GM19452 (cell line): Measurements from ENCODE around the gene SLC25A53.

Experiments
- ATAC-seq: cut with Tn5 transposase; IDR thresholded peaks from one replicate; pipeline ENCODE4 v1.9.1; 2021; ENCODE audit not compliant: unreplicated experiment

Gene SLC25A53

GRCh38 chrX:104156630-104157529, at the start of gene SLC25A53:
Gene SLC25A53, minus strand, starts transcription at chrX:104157009. Its CDS starts 51,752 bp downstream, at chrX:104105257.
- ATAC-seq, result peak; percentile 92

GRCh38 chrX:104205548-104205947, 48.7 kb upstream of the SLC25A53 start:
- no peak for ATAC-seq

DNA sequence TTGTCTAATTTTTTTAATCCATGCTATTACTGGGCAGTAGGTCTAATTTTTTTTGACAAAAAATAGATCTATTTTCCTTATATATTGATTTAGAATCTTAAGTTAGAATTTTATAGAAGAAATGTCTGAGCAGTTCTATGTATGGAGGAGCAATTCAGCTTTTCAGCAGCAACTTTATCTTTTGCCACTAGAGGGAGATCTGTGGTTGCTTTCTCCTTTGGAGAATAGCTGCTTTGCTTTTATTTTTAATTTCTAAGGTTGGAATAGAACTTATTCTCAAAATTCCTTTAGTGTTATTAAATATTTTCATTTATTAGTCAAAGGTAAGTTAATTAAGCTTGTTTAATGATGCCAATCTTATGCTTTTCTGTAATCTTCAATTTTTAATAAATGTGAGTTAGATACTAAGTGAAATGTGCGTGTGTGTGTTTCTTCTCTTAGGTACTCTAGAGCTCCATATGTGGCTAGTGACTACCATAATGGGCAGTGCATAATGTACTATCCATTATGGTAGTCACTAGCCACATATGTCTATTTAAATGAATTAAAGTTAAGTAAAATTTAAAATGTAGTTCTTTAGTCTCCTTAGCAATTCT, 38.8 kb upstream of the SLC25A53 start:
- peak; percentile 69 for ATAC-seq

GRCh38 chrX:104195013-104195412, 38.2 kb upstream of the SLC25A53 start:
- no peak for ATAC-seq

GRCh38 chrX:104193485-104193884, 36.7 kb upstream of the SLC25A53 start:
- no peak for ATAC-seq

GRCh38 chrX:104189837-104190236, 33.0 kb upstream of the SLC25A53 start:
- no peak for ATAC-seq

- no peak for ATAC-seq
Observed at GRCh38 chrX:104187931-104188330, 31.1 kb upstream of the SLC25A53 start.

GRCh38 chrX:104183685-104184084, 26.9 kb upstream of the SLC25A53 start:
- ATAC-seq, result no peak

DNA sequence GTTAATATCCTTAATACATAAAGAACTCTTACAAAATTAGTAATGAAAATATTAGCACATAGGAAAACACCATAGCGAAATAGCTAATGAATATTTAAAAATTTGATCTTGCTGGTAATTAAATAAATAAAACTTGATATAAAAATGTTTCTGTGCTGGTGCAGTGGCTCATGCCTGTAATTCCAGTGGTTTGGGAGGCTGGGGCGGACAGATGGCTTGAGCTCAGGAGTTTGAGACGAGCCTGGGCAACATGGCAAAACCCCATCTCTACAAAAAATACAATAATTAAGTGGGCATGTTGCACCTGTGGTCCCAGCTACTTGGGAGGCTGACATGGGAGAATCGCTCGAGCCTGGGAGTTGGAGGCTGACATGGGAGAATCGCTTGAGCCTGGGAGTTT, 17.0 kb upstream of the SLC25A53 start:
- ATAC-seq, result no peak

DNA sequence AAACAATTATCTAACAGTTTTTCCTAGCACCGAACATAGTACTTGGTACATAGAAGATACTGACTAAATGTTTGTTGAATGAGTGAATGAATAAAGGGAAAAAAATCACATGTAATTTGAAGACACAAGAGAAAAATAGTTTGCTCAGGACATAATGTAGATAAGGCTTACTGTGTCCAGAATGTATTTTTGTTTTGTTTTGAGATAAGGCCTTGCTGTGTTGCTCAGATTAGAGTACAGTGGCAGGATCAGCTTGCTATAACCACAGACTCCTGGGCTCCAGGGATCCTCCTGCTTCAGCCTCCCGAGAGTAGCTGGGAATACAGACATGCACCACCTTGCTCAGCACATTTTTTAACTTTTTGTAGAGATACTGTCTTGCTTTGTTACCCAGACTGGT, 16.0 kb upstream of the SLC25A53 start:
- no peak for ATAC-seq

- ATAC-seq, result no peak
Observed at GRCh38 chrX:104172121-104172520, 15.3 kb upstream of the SLC25A53 start.

DNA sequence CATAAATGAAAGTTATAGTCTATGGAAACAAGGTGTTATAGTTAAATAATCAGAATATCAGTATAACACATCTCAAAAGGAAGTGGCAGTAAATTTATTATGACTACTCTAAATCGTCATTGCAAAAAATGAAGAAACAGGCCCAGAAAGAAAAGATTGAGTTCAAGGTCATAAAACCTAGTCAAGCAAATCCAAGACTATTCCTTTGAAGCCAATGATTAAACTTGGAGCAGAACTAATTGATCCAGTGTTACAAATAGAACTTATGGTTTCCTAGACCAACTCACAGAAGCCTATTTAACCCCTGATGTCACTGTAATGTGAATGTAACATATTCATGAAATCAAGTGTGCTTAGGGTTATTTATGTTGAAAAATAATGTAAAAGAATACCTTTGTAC, 11.3 kb upstream of the SLC25A53 start:
- no peak for ATAC-seq

DNA sequence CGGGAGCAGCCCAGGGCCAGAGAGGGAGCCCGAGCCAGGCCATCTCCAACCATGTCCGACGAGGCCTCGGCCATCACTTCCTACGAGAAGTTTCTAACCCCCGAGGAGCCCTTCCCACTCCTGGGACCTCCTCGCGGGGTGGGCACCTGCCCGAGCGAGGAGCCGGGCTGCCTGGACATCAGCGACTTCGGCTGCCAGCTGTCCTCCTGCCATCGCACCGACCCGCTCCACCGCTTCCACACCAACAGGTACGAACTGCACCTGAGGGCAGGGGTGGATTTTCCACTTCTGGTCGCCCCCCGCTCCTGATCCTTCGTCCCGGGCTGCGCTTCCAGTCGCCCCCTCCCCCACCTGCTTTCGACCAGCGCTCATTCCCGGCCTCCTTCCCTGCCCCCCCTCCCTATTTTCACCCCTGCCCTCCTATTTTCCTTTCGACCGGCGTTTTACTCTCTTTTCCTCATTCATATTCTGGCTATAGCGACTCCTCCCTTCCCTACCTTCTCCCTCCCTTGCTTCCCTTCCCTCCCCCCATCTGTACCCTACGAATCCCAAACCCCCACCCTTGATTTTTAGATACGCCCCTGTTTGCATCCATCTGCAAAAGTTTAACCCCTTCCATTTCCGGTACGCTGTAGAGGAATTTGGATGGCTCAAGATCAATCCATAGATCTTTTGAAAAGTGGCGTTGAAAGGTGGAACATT, 10.1 kb upstream of the SLC25A53 start:
- ATAC-seq, result no peak

DNA sequence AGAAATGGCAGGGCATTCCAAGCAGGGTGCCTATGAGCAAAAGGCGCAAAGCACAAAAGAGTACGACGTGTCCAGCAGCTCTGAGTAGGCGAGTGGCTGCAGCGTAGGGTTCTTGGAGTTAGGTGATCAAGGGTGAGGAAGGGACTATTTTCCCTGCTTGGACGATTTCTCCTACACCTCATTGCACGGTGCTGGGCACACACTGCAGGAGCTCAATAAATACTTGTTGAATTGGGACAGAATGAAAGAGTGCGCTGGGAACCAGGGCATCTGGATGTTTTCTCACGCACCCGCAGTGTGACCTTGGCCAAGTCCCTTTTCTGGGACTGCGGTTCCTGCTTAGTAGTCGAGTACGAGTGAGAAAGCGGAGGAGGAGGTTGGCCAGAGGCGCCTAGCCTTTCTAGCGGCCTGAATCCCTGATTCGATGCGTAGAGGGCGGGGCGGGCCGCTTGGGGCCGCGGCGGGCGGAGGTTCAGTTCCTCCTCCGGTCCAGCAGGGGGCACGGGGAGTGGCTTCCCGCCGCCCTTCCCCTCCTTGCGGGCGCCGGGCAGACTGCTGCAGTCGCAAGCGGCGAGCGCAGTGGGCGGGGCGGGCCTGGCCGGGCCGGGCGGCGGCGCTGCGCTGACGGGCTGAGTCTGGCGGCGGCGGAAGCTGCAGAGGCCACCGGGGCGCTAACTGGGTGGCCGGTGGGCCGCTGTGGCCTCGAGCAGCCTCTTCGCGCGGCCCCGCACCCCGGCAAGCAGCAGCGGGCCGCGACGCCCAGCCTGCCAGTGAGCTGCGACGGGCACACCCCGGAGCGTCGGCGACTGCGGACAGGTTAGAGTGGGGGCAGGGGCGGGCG, 9.3 kb upstream of the SLC25A53 start, which contains the start of gene FAM199X:
FAM199X (plus strand) TSS at position 560 of the 841 bp plus-strand sequence. CDS start 333 bp downstream, outside the sequence.
- peak; percentile 95 for ATAC-seq

DNA sequence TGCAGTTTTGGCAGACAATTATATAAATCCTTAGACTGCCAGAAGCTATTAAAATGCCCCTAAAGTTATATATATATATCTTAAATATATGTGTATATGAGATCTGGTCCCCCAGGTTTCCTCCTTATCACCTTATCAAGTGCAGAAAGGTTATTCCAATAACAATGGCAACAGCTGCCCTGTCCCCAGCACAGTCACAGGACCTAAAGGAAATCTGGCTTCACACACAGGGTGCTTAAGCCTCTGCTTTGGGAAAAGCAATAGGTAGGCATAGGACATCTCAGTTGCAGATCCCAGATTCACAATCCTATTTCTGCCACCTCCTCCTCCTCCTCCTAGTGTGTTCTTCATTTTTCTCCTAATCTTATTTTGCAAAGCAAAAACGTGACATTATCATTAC, 5.8 kb downstream of the SLC25A53 start:
- ATAC-seq, result no peak

GRCh38 chrX:104141087-104141760, 15.6 kb downstream of the SLC25A53 start:
- no peak for ATAC-seq

DNA sequence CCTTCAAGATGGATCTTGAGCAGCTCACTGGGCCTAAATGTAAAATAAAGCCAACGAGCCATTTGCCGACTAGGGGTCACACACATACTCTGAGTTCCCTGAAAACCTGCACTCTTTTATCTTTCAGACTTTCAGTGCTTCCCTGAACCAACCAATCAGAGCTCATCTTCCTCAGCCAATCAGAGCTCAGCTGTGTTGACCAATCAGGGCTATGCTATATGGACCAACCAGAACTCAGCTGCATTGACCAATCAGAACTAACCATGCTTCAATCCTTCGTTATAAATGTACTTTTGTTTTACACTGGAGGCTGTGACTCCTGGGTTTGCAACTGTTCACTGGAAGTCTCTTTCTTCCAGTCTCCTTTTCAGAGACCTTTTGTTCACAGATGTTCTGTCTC, 19.3 kb downstream of the SLC25A53 start:
- ATAC-seq, result no peak

- ATAC-seq, result peak; percentile 84
Observed at GRCh38 chrX:104136241-104137019, 20.4 kb downstream of the SLC25A53 start.

DNA sequence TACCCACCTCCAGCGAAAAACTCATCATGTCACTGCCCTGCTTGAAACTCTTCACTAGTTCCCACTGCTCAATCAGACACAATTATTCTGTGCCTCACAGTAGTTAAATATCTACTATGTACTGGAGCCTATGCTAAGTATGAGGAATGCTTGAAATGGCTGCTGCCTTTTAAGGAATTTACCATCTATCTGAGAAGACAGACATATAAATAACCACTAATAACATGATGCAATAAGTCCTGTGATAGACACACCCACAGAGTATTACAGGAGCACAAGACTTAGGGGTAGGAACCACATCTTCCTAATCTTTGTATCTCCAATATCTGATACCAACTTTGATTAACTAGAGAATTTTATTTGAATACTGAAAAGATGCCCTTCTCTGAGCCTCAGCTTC, 21.1 kb downstream of the SLC25A53 start:
- ATAC-seq, result no peak
